Mesenchymal stem cell (in vitro differentiated cells and primary cell): ENCODE results near the gene TERT.

Experiments
- DNase-seq: peaks from one replicate; pipeline ENCODE4 v3.0.0-alpha.2; 2013
- H2AFZ ChIP-seq: one replicate; pipeline ENCODE4 v1.6.1; 2013; ENCODE audit warnings: low read depth, mild to moderate bottlenecking, control low read depth, inconsistent platforms, low read length, moderate library complexity
- H2AK5ac ChIP-seq: 2 replicates; pipeline ENCODE4 v1.6.1; 2013; ENCODE audit warnings: low read length, moderate library complexity, mild to moderate bottlenecking, inconsistent platforms; ENCODE audit not compliant: severe bottlenecking
- H2BK120ac ChIP-seq: one replicate; pipeline ENCODE4 v1.6.1; 2013; ENCODE audit warnings: low read depth, mild to moderate bottlenecking, inconsistent platforms, low read length, moderate library complexity
- H2BK12ac ChIP-seq, 2 experiments: one replicate each; pipeline ENCODE4 v1.6.1; 2013; ENCODE audit warnings: inconsistent platforms in 2 of 2, low read length in 2 of 2, mild to moderate bottlenecking in 2 of 2, moderate library complexity in 2 of 2, control low read depth in 1 of 2
- H2BK15ac ChIP-seq: one replicate; pipeline ENCODE4 v1.6.1; 2013; ENCODE audit warnings: mild to moderate bottlenecking, low read depth, inconsistent platforms; ENCODE audit not compliant: poor library complexity, severe bottlenecking
- H2BK5ac ChIP-seq: 2 replicates; pipeline ENCODE4 v1.6.1; 2013; ENCODE audit warnings: low read depth, mild to moderate bottlenecking, low read length, control low read depth, inconsistent platforms; ENCODE audit not compliant: poor library complexity, severe bottlenecking
- H3K14ac ChIP-seq, 2 experiments: one replicate each; pipeline ENCODE4 v1.6.1; 2013; ENCODE audit warnings: inconsistent platforms in 2 of 2, low read length in 2 of 2, control low read depth in 1 of 2, mild to moderate bottlenecking in 1 of 2, moderate library complexity in 1 of 2
- H3K18ac ChIP-seq, 2 experiments: one replicate each; pipeline ENCODE4 v1.6.1; 2013; ENCODE audit warnings: inconsistent platforms in 2 of 2, low read length in 2 of 2, control low read depth in 1 of 2, low read depth in 1 of 2, mild to moderate bottlenecking in 1 of 2
- H3K23ac ChIP-seq, 2 experiments: one replicate each; pipeline ENCODE4 v1.6.1; 2013; ENCODE audit warnings: inconsistent platforms in 2 of 2, low read length in 2 of 2, mild to moderate bottlenecking in 2 of 2, moderate library complexity in 2 of 2, control low read depth in 1 of 2
- H3K27ac ChIP-seq: 2 replicates; pipeline ENCODE4 v1.5.1; 2013; ENCODE audit warnings: mild to moderate bottlenecking, moderate library complexity, low read length, control low read depth, inconsistent platforms; ENCODE audit not compliant: poor library complexity, severe bottlenecking
- H3K27me3 ChIP-seq, 2 experiments: 2 replicates each; pipeline versions ENCODE4 v1.6.1 to v1.7.0; 2013; ENCODE audit warnings: low read length in 2 of 2, mild to moderate bottlenecking in 2 of 2, moderate library complexity in 2 of 2, control low read depth in 1 of 2, inconsistent platforms in 1 of 2; ENCODE audit not compliant: control insufficient read depth in 1 of 2, insufficient read depth in 1 of 2
- H3K36me3 ChIP-seq, 2 experiments: 2 replicates each; pipeline versions ENCODE4 v1.6.1 to v1.7.0; 2013; ENCODE audit warnings: low read length in 2 of 2, control low read depth in 1 of 2, inconsistent platforms in 1 of 2, low read depth in 1 of 2, mild to moderate bottlenecking in 1 of 2; ENCODE audit not compliant: insufficient read depth in 2 of 2, control insufficient read depth in 1 of 2
- H3K4ac ChIP-seq, 2 experiments: one replicate each; pipeline ENCODE4 v1.6.1; 2013; ENCODE audit warnings: inconsistent platforms in 2 of 2, low read length in 2 of 2, mild to moderate bottlenecking in 2 of 2, moderate library complexity in 2 of 2, control low read depth in 1 of 2, low read depth in 1 of 2
- H3K4me1 ChIP-seq: 2 replicates; pipeline ENCODE4 v1.6.1; 2013; ENCODE audit warnings: low read depth, low read length, control low read depth; ENCODE audit not compliant: control insufficient read depth, insufficient read depth
- H3K4me2 ChIP-seq: 2 replicates; pipeline ENCODE4 v1.6.1; 2013; ENCODE audit warnings: low read length, mild to moderate bottlenecking, inconsistent platforms; ENCODE audit not compliant: poor library complexity, severe bottlenecking
- H3K4me3 ChIP-seq, 2 experiments: 2 replicates each; pipeline versions ENCODE4 v1.5.1 to v1.7.0; 2013; ENCODE audit warnings: low read length in 2 of 2, mild to moderate bottlenecking in 2 of 2, control low read depth in 1 of 2, low read depth in 1 of 2; ENCODE audit not compliant: insufficient read depth in 1 of 2
- H3K79me1 ChIP-seq: replicated peaks from 2 replicates; pipeline ENCODE4 v1.6.1; 2013; ENCODE audit warnings: mild to moderate bottlenecking, control low read depth, low read length, inconsistent platforms; ENCODE audit not compliant: poor library complexity, severe bottlenecking
- H3K9ac ChIP-seq: 2 replicates; pipeline ENCODE4 v1.7.0; 2013; ENCODE audit warnings: mild to moderate bottlenecking, low read length, moderate library complexity
- H3K9me3 ChIP-seq: 2 replicates; pipeline ENCODE4 v1.7.0; 2013; ENCODE audit warnings: mild to moderate bottlenecking, low read length; ENCODE audit not compliant: control insufficient read depth
- H4K8ac ChIP-seq: one replicate; pipeline ENCODE4 v1.6.1; 2013; ENCODE audit warnings: inconsistent platforms, mild to moderate bottlenecking, low read length, moderate library complexity
- H4K91ac ChIP-seq: one replicate; pipeline ENCODE4 v1.6.1; 2013; ENCODE audit warnings: mild to moderate bottlenecking, low read length, inconsistent platforms
- WGBS: methylation state at CpG from one replicate; pipeline ENCODE4 v1.1.7; 2013; ENCODE audit warnings: mixed read lengths; 5-methylcytosine and 5-hydroxymethylcytosine counted together

TERT gene

GRCh38 chr5:1261643-1262042 is 33.2 kb downstream of the TERT start:
- no peak overlapping the region for H3K9ac ChIP-seq
- WGBS: 83% methylated on average over 9 of the region's 10 CpGs

GRCh38 chr5:1259806-1260480 is 34.9 kb downstream of the TERT start:
- H3K18ac ChIP-seq: no peak overlapping the region
- H2BK12ac ChIP-seq: no peak overlapping the region
- no peak overlapping the region for H3K4me3 ChIP-seq
- H3K9me3 ChIP-seq: peaks cover 28% of the 10 kb centered on the region
- no peak overlapping the region for H3K23ac ChIP-seq
- no peak overlapping the region for H2BK120ac ChIP-seq
- no peak overlapping the region for H2BK15ac ChIP-seq
- no peak overlapping the region for H2AK5ac ChIP-seq
- H3K4me1 ChIP-seq: no peaks in the 10 kb centered on the region
- no peaks in the 10 kb centered on the region for H3K79me1 ChIP-seq
- no peak overlapping the region for H3K4ac ChIP-seq
- H3K36me3 ChIP-seq: no peaks in the 10 kb centered on the region
- no peak overlapping the region for H4K91ac ChIP-seq
- 95% methylated on average over 22 of the region's 23 CpGs for WGBS
- no peak overlapping the region for H2BK5ac ChIP-seq
- H4K8ac ChIP-seq: no peak overlapping the region
- no peak overlapping the region for H3K14ac ChIP-seq
- H3K4me2 ChIP-seq: no peak overlapping the region
- H3K27ac ChIP-seq: no peak overlapping the region
- no peak overlapping the region for H2AFZ ChIP-seq
- H3K27me3 ChIP-seq: peaks cover 0 to 9% of the 10 kb centered on the region in 2 experiments
- no peak overlapping the region for H3K9ac ChIP-seq
- no peak for DNase-seq

More at GRCh38 chr5:1261643-1262042, 33.2 kb downstream of the TERT start:
- H3K79me1 ChIP-seq: no peaks in the 10 kb centered on the region
- peaks cover 28% of the 10 kb centered on the region for H3K9me3 ChIP-seq
- no peak overlapping the region for H2BK5ac ChIP-seq
- no peak overlapping the region for H2BK120ac ChIP-seq
- H3K4me3 ChIP-seq: no peak overlapping the region
- DNase-seq: no peak
- H3K4me1 ChIP-seq: no peaks in the 10 kb centered on the region
- H3K4ac ChIP-seq: no peak overlapping the region
- no peak overlapping the region for H2BK12ac ChIP-seq
- H2AFZ ChIP-seq: no peak overlapping the region
- no peak overlapping the region for H3K27ac ChIP-seq
- H3K4me2 ChIP-seq: no peak overlapping the region
- no peak overlapping the region for H3K23ac ChIP-seq
- no peaks in the 10 kb centered on the region for H3K36me3 ChIP-seq
- no peak overlapping the region for H3K18ac ChIP-seq
- H4K91ac ChIP-seq: no peak overlapping the region
- H4K8ac ChIP-seq: no peak overlapping the region
- H3K27me3 ChIP-seq: no peaks in the 10 kb centered on the region
- no peak overlapping the region for H3K14ac ChIP-seq
- H2AK5ac ChIP-seq: no peak overlapping the region
- no peak overlapping the region for H2BK15ac ChIP-seq

DNA sequence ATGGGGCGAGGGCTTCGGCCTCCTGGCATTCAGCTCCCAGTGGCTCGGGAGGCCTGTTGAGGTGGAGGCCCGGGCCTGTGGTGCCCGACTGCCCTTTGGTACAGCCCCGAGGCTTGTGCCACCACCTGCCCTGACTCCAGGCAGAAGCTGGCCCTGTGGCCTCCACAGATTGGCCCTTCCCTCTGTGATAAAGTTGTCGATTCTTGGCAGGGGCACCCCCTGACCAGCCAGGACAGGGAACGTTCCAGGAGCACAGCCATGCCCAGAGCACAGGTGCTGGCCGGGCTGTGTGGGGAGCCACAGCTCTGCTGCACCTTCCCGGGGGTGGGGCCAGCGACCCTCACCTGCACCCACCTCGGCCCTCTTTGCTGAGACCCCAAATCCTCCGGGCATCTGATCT is 37.0 kb downstream of the TERT start:
- no peak overlapping the region for H3K4me2 ChIP-seq
- no peak overlapping the region for H3K18ac ChIP-seq
- H3K9me3 ChIP-seq: peaks cover 24% of the 10 kb centered on the region
- H3K27me3 ChIP-seq: peaks cover 0 to 12% of the 10 kb centered on the region in 2 experiments
- no peak overlapping the region for H2BK120ac ChIP-seq
- H2BK15ac ChIP-seq: no peak overlapping the region
- no peak overlapping the region for H2BK12ac ChIP-seq
- no peak for DNase-seq
- no peak overlapping the region for H2AFZ ChIP-seq
- no peaks in the 10 kb centered on the region for H3K36me3 ChIP-seq
- no peaks in the 10 kb centered on the region for H3K4me1 ChIP-seq
- no peak overlapping the region for H3K9ac ChIP-seq
- no peak overlapping the region for H2AK5ac ChIP-seq
- H3K23ac ChIP-seq: no peak overlapping the region
- no peak overlapping the region for H3K27ac ChIP-seq
- H3K4ac ChIP-seq: no peak overlapping the region
- no peaks in the 10 kb centered on the region for H3K79me1 ChIP-seq
- no peak overlapping the region for H3K4me3 ChIP-seq
- WGBS: 88% methylated on average over 13 of the region's 13 CpGs
- H4K8ac ChIP-seq: no peak overlapping the region
- H4K91ac ChIP-seq: no peak overlapping the region
- H3K14ac ChIP-seq: no peak overlapping the region
- no peak overlapping the region for H2BK5ac ChIP-seq

GRCh38 chr5:1257363-1257762 is 37.5 kb downstream of the TERT start:
- H3K79me1 ChIP-seq: no peaks in the 10 kb centered on the region
- H3K18ac ChIP-seq: no peak overlapping the region
- H3K27ac ChIP-seq: no peak overlapping the region
- H4K8ac ChIP-seq: no peak overlapping the region
- H3K36me3 ChIP-seq: no peaks in the 10 kb centered on the region
- no peak overlapping the region for H3K9ac ChIP-seq
- H4K91ac ChIP-seq: no peak overlapping the region
- H3K27me3 ChIP-seq: peaks cover 0 to 12% of the 10 kb centered on the region in 2 experiments
- H2AFZ ChIP-seq: no peak overlapping the region
- H3K14ac ChIP-seq: no peak overlapping the region
- no peak overlapping the region for H2BK12ac ChIP-seq
- WGBS: 86% methylated on average over 17 of the region's 17 CpGs
- no peak overlapping the region for H3K4me2 ChIP-seq
- no peak overlapping the region for H2BK15ac ChIP-seq
- no peak overlapping the region for H2AK5ac ChIP-seq
- H2BK5ac ChIP-seq: no peak overlapping the region
- no peak overlapping the region for H3K4ac ChIP-seq
- H3K9me3 ChIP-seq: peaks cover 20% of the 10 kb centered on the region
- H3K23ac ChIP-seq: no peak overlapping the region
- no peak overlapping the region for H3K4me3 ChIP-seq
- no peaks in the 10 kb centered on the region for H3K4me1 ChIP-seq
- H2BK120ac ChIP-seq: no peak overlapping the region
- no peak for DNase-seq
